ENCODE measurements around the gene PTPRJ.

- TF ChIP-seq CTCF (optimal IDR thresholded peaks at IDR 0.05 in 1 of 3, IDR thresholded peaks at IDR 0.05 in 1 of 3, conservative IDR thresholded peaks at IDR 0.05 in 1 of 3; ENCODE audit: extremely low read depth in 1 of 3, insufficient read depth in 2 of 3, low read length in 3 of 3) (no peak), EZH2 (IDR thresholded peaks at IDR 0.05; ENCODE audit: low read length) (no peak)
These were observed 204.1 kb downstream of the PTPRJ start for GRCh38 chr11:48184452-48184851.
